ENCODE data around the gene ZNF516. TPM values are rescaled to one million over a fixed set of nuclear protein-coding genes. Genes with fewer than 3 reads are reported as not detected.

Gene ZNF516
- total and polyA plus RNA-seq, 10 of the 15 experiments (the other 5 are each of a cell fraction or from before 2014, with no cell fraction given) = 2.0 to 32.0 (median 8.3) TPM

- TF ChIP-seq SUZ12 (IDR thresholded peaks at IDR 0.05; ENCODE audit: unreplicated experiment) (no peak), BRCA1 (IDR thresholded peaks at IDR 0.05; ENCODE audit: low read depth, low read length) (no peak), ZNF217 (IDR thresholded peaks at IDR 0.05) (no peak), ASH2L (IDR thresholded peaks at IDR 0.05; ENCODE audit: borderline replicate concordance, low read depth) (no peak), FOS (IDR thresholded peaks at IDR 0.05; ENCODE audit: borderline replicate concordance, extremely low read depth, insufficient read length) (no peak)
Measured at GRCh38 chr18:76354348-76354747, 140.7 kb downstream of the ZNF516 start (continued).

- no TSS peak for BruUV-seq (replicated peaks)
- Histone ChIP-seq H3K27me3 (replicated peaks in 1 of 2; ENCODE audit: control insufficient read depth in 2 of 2, insufficient read depth in 2 of 2, low read length in 1 of 2) (no peaks in the 10 kb centered on the region), H3K27ac (ENCODE audit: control insufficient read depth, insufficient read depth) (no peak overlapping the region), H4K20me1 (ENCODE audit: control insufficient read depth, insufficient read depth) (no peaks in the 10 kb centered on the region), H3K36me3 (ENCODE audit: control insufficient read depth in 2 of 2, insufficient read depth in 2 of 2, low read length in 1 of 2) (peaks cover 1 to 2% of the 10 kb centered on the region in 2 experiments; a peak in 3 of 4 replicates), H3K4me1 (ENCODE audit: control insufficient read depth, insufficient read depth, low read length) (no peaks in the 10 kb centered on the region), H2AFZ (ENCODE audit: control insufficient read depth, low read depth, low read length) (no peak overlapping the region), H3K9ac (ENCODE audit: control insufficient read depth, insufficient read depth, low read length) (no peak overlapping the region), H3K4me3 (no peak overlapping the region), H3K79me2 (ENCODE audit: control insufficient read depth, insufficient read depth, low read length) (no peaks in the 10 kb centered on the region), H3K4me2 (ENCODE audit: control insufficient read depth, insufficient read depth) (no peak overlapping the region), H3K9me3 (replicated peaks; ENCODE audit: control insufficient read depth, insufficient read depth, low read length) (no peaks in the 10 kb centered on the region; the same call in 2 of the 3 replicates)
- RAD21 ChIA-PET (ENCODE audit: unreplicated experiment) = no interaction called here
- in situ Hi-C loops (cut with MboI) = loop anchor here (25.0 kb wide), 1 partner anchor 1716 kb away; no protein-coding TSS in a partner anchor
- DNase-seq (ENCODE audit: low read depth, low spot score) (no peak), FAIRE-seq (no peak), ATAC-seq (no peak)
- intact Hi-C loops (cut with micrococcal nuclease; ENCODE audit: unreplicated experiment) = no loop called here
- SMC1A ChIA-PET (ENCODE audit: uncharacterized antibody, unreplicated experiment) = no interaction called here
- CTCF ChIA-PET = interaction anchor here (0.7 kb wide), 1 partner anchor 19 kb away, joined by 3 read pairs; no protein-coding TSS in a partner anchor
- POLR2A ChIA-PET = no interaction called here
- TF ChIP-seq CEBPB (IDR thresholded peaks at IDR 0.05; ENCODE audit: borderline replicate concordance in 1 of 2, low read depth in 2 of 2, low read length in 2 of 2) = no peak
- TF ChIP-seq PKNOX1 (IDR thresholded peaks at IDR 0.05) = no peak
- no peak for TF ChIP-seq TCF3 (IDR thresholded peaks at IDR 0.05; ENCODE audit: borderline replicate concordance, insufficient read depth, low read depth, low read length)
- TF ChIP-seq ASH2L (IDR thresholded peaks at IDR 0.05; ENCODE audit: borderline replicate concordance, low read depth) = no peak
- TF ChIP-seq NFIC (IDR thresholded peaks at IDR 0.05; ENCODE audit: low read depth, low read length) = no peak
- TF ChIP-seq PAX5 (IDR thresholded peaks at IDR 0.05; ENCODE audit: borderline replicate concordance, low read depth, low read length) = no peak
- TF ChIP-seq ZNF622 (IDR thresholded peaks at IDR 0.05) = no peak
- no peak for TF ChIP-seq TAF1 (IDR thresholded peaks at IDR 0.05; ENCODE audit: borderline replicate concordance, low read depth, low read length)
- TF ChIP-seq E2F8 (IDR thresholded peaks at IDR 0.05; ENCODE audit: low read depth, partially characterized antibody) = no peak
- no peak for TF ChIP-seq NKRF (conservative IDR thresholded peaks at IDR 0.05)
- no peak for TF ChIP-seq EP300 (IDR thresholded peaks at IDR 0.05; ENCODE audit: borderline replicate concordance in 1 of 2, control insufficient read depth in 1 of 2, low read depth in 2 of 2, low read length in 2 of 2)
- no peak for TF ChIP-seq CHD1 (IDR thresholded peaks at IDR 0.05; ENCODE audit: low read depth, low read length)
- no peak for TF ChIP-seq JUND (IDR thresholded peaks at IDR 0.05; ENCODE audit: low read depth, low read length)
- no peak for TF ChIP-seq RCOR1 (conservative IDR thresholded peaks at IDR 0.05; ENCODE audit: low read depth, low read length)
- WGBS (ENCODE audit: insufficient coverage, insufficient replicate concordance, low lambda C conversion rate, missing lambda C conversion rate) = 28% methylated on average over 3 of the region's 3 CpGs
Measured at GRCh38 chr18:76353500-76353899, 141.5 kb downstream of the ZNF516 start.

Measured in GM12878 (cell line).